Brain microvascular endothelial cell (primary cell): ENCODE results near the gene ACKR4.

ENCODE experiments used
- DNase-seq: peaks from one replicate; pipeline ENCODE4 v3.0.0-alpha.2; 2020
- H3K27ac ChIP-seq: fragments of 250-450 bp; sonication (Bioruptor Pico); 2 replicates; pipeline ENCODE4 v1.5.1; 2020; ENCODE audit warnings: mild to moderate bottlenecking, moderate library complexity
- H3K27me3 ChIP-seq: fragments of 250-450 bp; sonication (Bioruptor Pico); replicated peaks from 2 replicates; pipeline ENCODE4 v1.5.1; 2020; ENCODE audit warnings: mild to moderate bottlenecking
- H3K36me3 ChIP-seq: fragments of 250-450 bp; sonication (Bioruptor Pico); replicated peaks from 2 replicates; pipeline ENCODE4 v1.5.1; 2020; ENCODE audit warnings: mild to moderate bottlenecking
- H3K4me3 ChIP-seq: 2 replicates; pipeline ENCODE4 v1.5.1; 2011; ENCODE audit warnings: low read depth, mild to moderate bottlenecking, control low read depth, low read length, moderate library complexity
- CTCF ChIP-seq: IDR thresholded peaks from 2 replicates; pipeline ENCODE4 v1.5.1; 2011; ENCODE audit warnings: low read depth, mild to moderate bottlenecking, moderate library complexity, low read length, control low read depth, inconsistent platforms; ENCODE audit errors: missing control alignments
- in situ Hi-C: cut with HindIII; loops from 2 replicates; pipeline ENCODE4 v1.10.0; 2017; ENCODE audit warnings: low sequenced_read_pairs, low pct_ligation_motif_present

The ACKR4 gene

GRCh38 chr3:132625613-132626012, 28.5 kb downstream of the ACKR4 start:
- H3K4me3 ChIP-seq, result no peak overlapping the region
- no peak for DNase-seq
- no peaks in the 10 kb centered on the region for H3K27me3 ChIP-seq
- H3K36me3 ChIP-seq, result no peaks in the 10 kb centered on the region
- in situ Hi-C loops, result loop anchor here (25.0 kb wide), 1 partner anchor 88 kb away; no protein-coding TSS in a partner anchor
- no peak overlapping the region for H3K27ac ChIP-seq
- no peak for TF ChIP-seq CTCF

GRCh38 chr3:132626955-132627354, 29.9 kb downstream of the ACKR4 start:
- Histone ChIP-seq H3K27ac (no peak overlapping the region), H3K27me3 (no peaks in the 10 kb centered on the region), H3K36me3 (no peaks in the 10 kb centered on the region), H3K4me3 (no peak overlapping the region)
- in situ Hi-C loops, result loop anchor here (25.0 kb wide), 1 partner anchor 90 kb away; no protein-coding TSS in a partner anchor
- no peak for TF ChIP-seq CTCF
- DNase-seq, result no peak

GRCh38 chr3:132628157-132628556, 31.1 kb downstream of the ACKR4 start:
- H3K4me3 ChIP-seq, result no peak overlapping the region
- H3K36me3 ChIP-seq, result no peaks in the 10 kb centered on the region
- no peak for DNase-seq
- no peaks in the 10 kb centered on the region for H3K27me3 ChIP-seq
- H3K27ac ChIP-seq, result no peak overlapping the region
- in situ Hi-C loops, result loop anchor here (25.0 kb wide), 1 partner anchor 91 kb away; no protein-coding TSS in a partner anchor
- TF ChIP-seq CTCF, result no peak

GRCh38 chr3:132629928-132630327, 32.9 kb downstream of the ACKR4 start:
- Histone ChIP-seq H3K36me3 (no peaks in the 10 kb centered on the region), H3K27me3 (no peaks in the 10 kb centered on the region), H3K4me3 (no peak overlapping the region), H3K27ac (peak overlapping the region; percentile 88)
- no peak for DNase-seq
- in situ Hi-C loops, result loop anchor here (25.0 kb wide), 1 partner anchor 93 kb away; no protein-coding TSS in a partner anchor
- no peak for TF ChIP-seq CTCF

- Histone ChIP-seq H3K36me3 (no peaks in the 10 kb centered on the region), H3K27ac (peak overlapping the region; percentile 88), H3K27me3 (no peaks in the 10 kb centered on the region), H3K4me3 (no peak overlapping the region)
- in situ Hi-C loops, result loop anchor here (25.0 kb wide), 1 partner anchor 93 kb away; no protein-coding TSS in a partner anchor
- DNase-seq, result no peak
- TF ChIP-seq CTCF, result no peak
Measured at GRCh38 chr3:132630612-132631011, 33.5 kb downstream of the ACKR4 start.

- in situ Hi-C loops, result loop anchor here (25.0 kb wide), 1 partner anchor 98 kb away; no protein-coding TSS in a partner anchor
- no peak for DNase-seq
- H3K36me3 ChIP-seq, result no peaks in the 10 kb centered on the region
- no peak for TF ChIP-seq CTCF
- H3K27ac ChIP-seq, result no peak overlapping the region
- H3K27me3 ChIP-seq, result no peaks in the 10 kb centered on the region
- H3K4me3 ChIP-seq, result no peak overlapping the region
Measured at GRCh38 chr3:132635052-132635451, 38.0 kb downstream of the ACKR4 start.
